ENCODE measurements around the gene SAV1.

DNA sequence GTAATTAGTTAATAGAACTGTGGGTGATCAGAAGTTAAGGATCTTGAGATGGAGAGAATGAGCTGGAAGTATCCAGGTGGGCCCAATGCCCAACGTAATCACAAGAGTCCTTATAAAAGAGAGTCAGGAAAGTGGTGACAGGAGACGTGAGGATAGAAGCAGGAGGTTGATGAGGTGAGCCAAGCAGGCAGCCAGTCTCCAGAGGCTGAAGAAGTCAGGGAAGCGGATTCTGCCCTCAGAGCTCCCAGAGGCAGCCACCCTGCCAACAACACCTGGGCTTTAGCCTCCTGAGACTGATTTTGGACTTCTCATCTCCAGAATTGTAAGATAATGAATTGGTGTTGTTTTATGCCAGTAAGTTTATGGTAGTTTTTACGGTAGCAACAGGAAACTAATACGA, 10.1 kb upstream of the SAV1 start:
- TF ChIP-seq, protein P1, sequence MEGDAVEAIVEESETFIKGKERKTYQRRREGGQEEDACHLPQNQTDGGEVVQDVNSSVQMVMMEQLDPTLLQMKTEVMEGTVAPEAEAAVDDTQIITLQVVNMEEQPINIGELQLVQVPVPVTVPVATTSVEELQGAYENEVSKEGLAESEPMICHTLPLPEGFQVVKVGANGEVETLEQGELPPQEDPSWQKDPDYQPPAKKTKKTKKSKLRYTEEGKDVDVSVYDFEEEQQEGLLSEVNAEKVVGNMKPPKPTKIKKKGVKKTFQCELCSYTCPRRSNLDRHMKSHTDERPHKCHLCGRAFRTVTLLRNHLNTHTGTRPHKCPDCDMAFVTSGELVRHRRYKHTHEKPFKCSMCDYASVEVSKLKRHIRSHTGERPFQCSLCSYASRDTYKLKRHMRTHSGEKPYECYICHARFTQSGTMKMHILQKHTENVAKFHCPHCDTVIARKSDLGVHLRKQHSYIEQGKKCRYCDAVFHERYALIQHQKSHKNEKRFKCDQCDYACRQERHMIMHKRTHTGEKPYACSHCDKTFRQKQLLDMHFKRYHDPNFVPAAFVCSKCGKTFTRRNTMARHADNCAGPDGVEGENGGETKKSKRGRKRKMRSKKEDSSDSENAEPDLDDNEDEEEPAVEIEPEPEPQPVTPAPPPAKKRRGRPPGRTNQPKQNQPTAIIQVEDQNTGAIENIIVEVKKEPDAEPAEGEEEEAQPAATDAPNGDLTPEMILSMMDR (IDR thresholded peaks at IDR 0.05) = no peak
- TF ChIP-seq POLR2A (IDR thresholded peaks at IDR 0.05) = no peak
